Fibroblast of mammary gland (primary cell): ENCODE data around the gene ENTHD1.
"Not testable (repeated sequence)": the region's sequence is repeated elsewhere in the genome, so short reads cannot be mapped to it uniquely, and the experiment has no call there.

ENCODE experiments used
- DNase-seq: peaks from one replicate; pipeline ENCODE4 v3.0.0-alpha.2; 2010; ENCODE audit warnings: low read depth
- H3K4me3 ChIP-seq: 2 replicates; pipeline ENCODE4 v1.5.1; 2011; ENCODE audit warnings: low read depth, mild to moderate bottlenecking, low read length, moderate library complexity; ENCODE audit not compliant: control insufficient read depth
- TF ChIP-seq, protein P1 (sequence below): conservative IDR thresholded peaks from 2 replicates; pipeline ENCODE4 v1.5.1; 2011; ENCODE audit warnings: low read depth, low read length, inconsistent platforms; ENCODE audit not compliant: control insufficient read depth, insufficient read depth

Gene ENTHD1

DNA sequence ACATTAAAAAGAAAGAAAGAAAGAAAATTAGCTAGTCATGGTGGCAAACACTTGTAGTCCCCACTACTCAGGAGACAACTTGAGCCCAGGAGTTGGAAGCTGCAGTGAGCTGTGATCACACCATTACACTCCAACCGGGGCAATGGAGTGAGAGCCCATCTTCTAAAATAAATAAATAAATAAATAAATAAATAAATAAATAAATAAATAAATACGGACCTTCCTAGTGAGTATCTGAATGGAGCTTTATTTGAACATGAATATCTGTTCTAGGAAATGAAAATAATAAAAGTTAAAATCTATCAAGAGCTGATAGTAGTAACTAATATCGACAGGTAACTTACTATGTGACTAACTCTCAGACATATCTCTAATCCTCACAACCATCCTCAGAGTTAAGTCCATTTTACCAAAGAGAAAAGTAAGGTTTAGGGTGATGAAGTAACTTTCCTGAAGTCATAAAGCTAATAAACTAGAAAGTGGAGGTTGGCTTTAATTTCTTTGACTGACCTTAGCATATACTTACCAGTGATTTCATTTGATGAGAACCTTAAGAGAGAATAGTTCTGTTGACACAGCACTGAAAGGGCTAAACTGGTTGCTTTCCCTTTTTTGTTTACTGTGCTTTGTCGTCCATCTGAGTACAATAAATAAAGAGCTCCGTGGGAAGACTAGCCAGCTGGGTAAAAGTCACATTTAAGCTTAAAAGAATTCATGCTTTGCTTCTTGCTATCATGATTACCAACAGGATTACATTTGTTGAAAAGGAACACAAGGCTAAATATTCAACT lies 22.4 kb downstream of the ENTHD1 start:
- TF ChIP-seq, protein P1, sequence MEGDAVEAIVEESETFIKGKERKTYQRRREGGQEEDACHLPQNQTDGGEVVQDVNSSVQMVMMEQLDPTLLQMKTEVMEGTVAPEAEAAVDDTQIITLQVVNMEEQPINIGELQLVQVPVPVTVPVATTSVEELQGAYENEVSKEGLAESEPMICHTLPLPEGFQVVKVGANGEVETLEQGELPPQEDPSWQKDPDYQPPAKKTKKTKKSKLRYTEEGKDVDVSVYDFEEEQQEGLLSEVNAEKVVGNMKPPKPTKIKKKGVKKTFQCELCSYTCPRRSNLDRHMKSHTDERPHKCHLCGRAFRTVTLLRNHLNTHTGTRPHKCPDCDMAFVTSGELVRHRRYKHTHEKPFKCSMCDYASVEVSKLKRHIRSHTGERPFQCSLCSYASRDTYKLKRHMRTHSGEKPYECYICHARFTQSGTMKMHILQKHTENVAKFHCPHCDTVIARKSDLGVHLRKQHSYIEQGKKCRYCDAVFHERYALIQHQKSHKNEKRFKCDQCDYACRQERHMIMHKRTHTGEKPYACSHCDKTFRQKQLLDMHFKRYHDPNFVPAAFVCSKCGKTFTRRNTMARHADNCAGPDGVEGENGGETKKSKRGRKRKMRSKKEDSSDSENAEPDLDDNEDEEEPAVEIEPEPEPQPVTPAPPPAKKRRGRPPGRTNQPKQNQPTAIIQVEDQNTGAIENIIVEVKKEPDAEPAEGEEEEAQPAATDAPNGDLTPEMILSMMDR = no peak
- H3K4me3 ChIP-seq = no peak overlapping the region
- no peak for DNase-seq

DNA sequence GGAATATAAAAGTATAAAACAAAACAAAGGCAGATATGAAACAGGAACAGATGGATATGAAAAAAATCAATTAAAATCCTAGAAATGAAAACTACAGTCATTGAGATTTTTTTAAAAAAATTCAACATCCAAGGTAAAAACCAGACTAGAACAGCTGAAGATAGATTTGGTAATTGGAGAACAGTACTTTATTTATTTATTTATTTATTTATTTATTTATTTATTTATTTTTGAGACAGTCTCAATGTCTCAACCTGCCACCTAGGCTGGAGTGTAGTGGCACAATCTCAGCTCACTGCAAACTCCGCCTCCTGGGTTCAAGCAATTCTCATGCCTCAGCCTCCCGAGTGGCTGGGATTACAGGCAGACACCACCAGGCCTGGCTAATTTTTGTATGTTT lies 23.8 kb downstream of the ENTHD1 start:
- not testable (repeated sequence) for DNase-seq, H3K4me3 ChIP-seq

DNA sequence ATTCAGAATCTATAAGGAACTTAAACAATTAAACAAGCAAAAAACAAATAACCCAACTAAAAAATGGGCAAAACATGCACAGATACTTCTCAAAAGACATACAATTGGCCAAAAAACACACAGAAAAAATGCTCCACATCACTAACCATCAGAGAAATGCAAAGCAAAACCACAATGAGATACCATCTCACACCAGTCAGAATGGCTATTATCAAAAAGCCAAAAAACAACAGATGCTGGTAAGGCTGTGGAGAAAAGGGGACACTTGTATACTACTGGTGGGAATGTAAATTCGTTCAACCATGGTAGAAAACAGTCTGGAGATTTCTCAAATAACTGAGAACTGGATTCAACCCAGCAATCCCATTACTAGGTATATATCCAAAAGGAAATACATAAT lies 24.8 kb downstream of the ENTHD1 start:
- no peak overlapping the region for H3K4me3 ChIP-seq
- TF ChIP-seq, protein P1 = no peak
- no peak for DNase-seq

DNA sequence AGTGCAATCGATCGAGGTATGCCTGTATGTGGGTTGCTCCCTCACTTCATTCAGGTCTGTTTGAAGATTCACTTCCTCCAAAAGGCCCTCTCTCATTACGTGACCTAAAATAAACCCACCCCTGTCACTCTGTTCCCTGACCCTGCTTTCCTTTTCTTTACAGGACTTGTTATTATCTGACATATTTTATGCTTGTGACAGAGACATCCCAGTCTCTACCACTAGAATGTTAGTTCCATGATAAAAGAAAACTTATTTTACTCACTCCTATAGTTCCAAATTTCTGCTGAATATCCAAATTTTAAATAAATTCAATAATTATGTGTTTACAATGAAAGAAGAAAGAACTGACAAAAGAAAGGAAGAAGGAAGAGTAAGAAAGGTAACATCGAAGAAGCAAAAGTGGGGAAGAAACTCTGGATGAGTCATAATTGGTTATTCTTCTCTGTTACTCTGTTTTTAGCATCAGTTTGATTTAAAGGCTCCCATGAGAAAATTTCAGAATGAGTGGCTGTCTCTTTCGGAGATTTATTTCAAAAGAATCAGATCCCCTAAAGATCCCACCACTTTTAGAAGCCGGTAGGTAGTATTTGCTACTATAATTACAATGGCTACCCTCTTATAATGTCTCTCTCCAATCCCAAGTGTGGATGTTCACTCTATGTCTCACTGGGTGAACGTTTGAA lies 33.5 kb downstream of the ENTHD1 start:
- no peak for DNase-seq
- TF ChIP-seq, protein P1 = no peak
- H3K4me3 ChIP-seq = no peak overlapping the region

DNA sequence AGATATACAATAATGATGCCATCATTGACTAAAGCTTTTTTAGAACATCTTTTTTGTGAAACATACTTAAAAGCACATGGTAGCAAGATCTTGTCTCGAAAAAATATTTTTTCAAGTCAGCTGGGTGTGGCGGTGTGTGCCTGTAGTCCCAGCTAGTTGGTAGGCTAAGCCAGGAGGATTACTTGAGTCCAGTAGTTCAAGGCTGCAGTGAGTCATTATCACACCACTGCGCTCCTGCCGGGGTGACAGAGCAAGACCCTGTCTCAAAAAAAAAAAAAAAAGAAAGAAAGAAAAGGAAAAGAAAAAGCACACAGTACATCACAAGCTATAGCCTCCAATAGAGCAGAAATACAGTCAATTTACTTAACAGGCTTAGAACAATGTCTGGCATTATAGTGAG lies 37.0 kb downstream of the ENTHD1 start:
- TF ChIP-seq, protein P1 = no peak
- no peak for DNase-seq
- no peak overlapping the region for H3K4me3 ChIP-seq

DNA sequence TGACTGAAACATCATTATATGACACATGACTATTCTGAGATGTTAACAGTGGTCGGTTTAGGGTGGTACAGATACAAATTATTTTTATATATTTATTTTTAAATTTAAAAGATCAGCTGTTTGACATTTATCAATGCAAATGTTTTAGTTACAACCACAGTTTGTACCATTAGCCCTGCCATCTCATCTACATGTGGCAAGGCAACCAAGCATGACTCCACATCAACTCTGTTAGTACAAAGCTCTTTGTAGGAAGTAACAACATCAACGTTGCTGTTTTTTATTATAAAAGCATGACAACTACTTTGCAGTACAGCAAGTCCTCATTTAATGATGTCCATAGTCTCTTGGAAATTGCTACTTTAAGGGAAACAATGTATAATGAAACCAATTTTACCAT lies 40.8 kb downstream of the ENTHD1 start:
- H3K4me3 ChIP-seq = no peak overlapping the region
- TF ChIP-seq, protein P1 = no peak
- no peak for DNase-seq

DNA sequence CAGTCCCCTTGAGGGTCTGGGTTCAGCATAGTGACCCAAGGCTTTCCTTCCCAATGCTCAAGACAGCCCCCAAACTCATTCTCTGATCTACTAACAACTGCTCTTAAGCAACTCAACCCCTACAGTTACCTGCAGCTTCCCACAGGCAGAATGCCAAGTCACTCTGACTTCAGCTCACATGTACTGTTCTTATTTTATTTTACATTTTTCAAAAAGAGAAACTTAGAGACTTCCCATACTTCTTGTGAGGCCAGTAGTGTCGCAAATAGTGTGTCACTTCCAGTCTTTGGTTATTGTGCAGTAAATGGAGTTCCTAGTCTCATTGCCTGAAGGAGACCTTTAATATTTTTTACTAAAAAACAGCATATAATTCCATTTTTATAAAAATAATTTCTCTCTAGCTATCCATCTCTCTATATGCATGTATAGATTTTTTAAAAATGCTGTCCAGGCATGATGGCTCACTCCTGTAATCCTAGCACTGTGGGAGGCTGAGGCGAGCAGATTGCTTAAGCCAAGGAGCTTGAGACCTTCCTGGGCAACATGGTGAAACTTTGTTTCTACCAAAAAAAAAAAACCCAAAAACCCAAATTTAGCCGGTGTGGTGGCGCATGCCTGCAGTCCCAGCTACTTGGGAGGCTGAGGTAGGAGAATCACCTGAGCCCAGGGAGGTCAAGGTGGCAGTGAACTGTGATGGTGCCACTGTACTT lies 41.8 kb downstream of the ENTHD1 start:
- no peak overlapping the region for H3K4me3 ChIP-seq
- DNase-seq = no peak
- TF ChIP-seq, protein P1 = no peak
